ENCODE results near the gene ZNF256. TPM values are rescaled to one million over a fixed set of nuclear protein-coding genes. Genes with fewer than 3 reads are reported as not detected.

The ZNF256 gene
- total RNA-seq, 2 donors from 2014 or later: 7.2 to 8.1 TPM

- no peak for DNase-seq (ENCODE audit: low spot score)
- Histone ChIP-seq H3K27ac (no peak overlapping the region), H3K27me3 (replicated peaks; ENCODE audit: insufficient read depth) (no peaks in the 10 kb centered on the region), H3K36me3 (peaks cover 2 to 4% of the 10 kb centered on the region in 2 donors), H3K9me3 (no peaks in the 10 kb centered on the region), H3K4me3 (no peak overlapping the region), H3K4me1 (replicated peaks) (no peaks in the 10 kb centered on the region)
- no peak for TF ChIP-seq CTCF (IDR thresholded peaks at IDR 0.05)
- TF ChIP-seq POLR2A (IDR thresholded peaks at IDR 0.05): no peak
- no peak for TF ChIP-seq POLR2AphosphoS5 (IDR thresholded peaks at IDR 0.05)
- intact Hi-C loops (cut with DNase I): no loop called here
- 86% methylated on average over 6 of the region's 6 CpGs for WGBS
Observed at GRCh38 chr19:57905258-57905657, 42.2 kb downstream of the ZNF256 start.

GRCh38 chr19:57903618-57904184 is 43.8 kb downstream of the ZNF256 start:
- Histone ChIP-seq H3K9me3 (no peaks in the 10 kb centered on the region), H3K36me3 (no peaks in the 10 kb centered on the region), H3K27ac (no peak overlapping the region), H3K4me3 (no peak overlapping the region), H3K27me3 (replicated peaks; ENCODE audit: insufficient read depth) (no peaks in the 10 kb centered on the region), H3K4me1 (replicated peaks) (no peaks in the 10 kb centered on the region)
- DNase-seq (ENCODE audit: low spot score): no peak
- intact Hi-C loops (cut with DNase I): no loop called here
- TF ChIP-seq CTCF (IDR thresholded peaks at IDR 0.05) (no peak), POLR2A (IDR thresholded peaks at IDR 0.05) (no peak), POLR2AphosphoS5 (IDR thresholded peaks at IDR 0.05) (no peak)
- WGBS: 67% methylated on average over 7 of the region's 7 CpGs

GRCh38 chr19:57900311-57900710 is 47.2 kb downstream of the ZNF256 start:
- H3K36me3 ChIP-seq: no peaks in the 10 kb centered on the region
- TF ChIP-seq POLR2A (IDR thresholded peaks at IDR 0.05) (no peak), CTCF (IDR thresholded peaks at IDR 0.05) (no peak), POLR2AphosphoS5 (IDR thresholded peaks at IDR 0.05) (no peak)
- intact Hi-C loops (cut with DNase I): no loop called here
- H3K9me3 ChIP-seq: no peaks in the 10 kb centered on the region
- no peak overlapping the region for H3K4me3 ChIP-seq
- H3K4me1 ChIP-seq (replicated peaks): no peaks in the 10 kb centered on the region
- DNase-seq (ENCODE audit: low spot score): no peak
- H3K27me3 ChIP-seq (replicated peaks; ENCODE audit: insufficient read depth): no peaks in the 10 kb centered on the region
- 62% methylated on average over 5 of the region's 5 CpGs for WGBS
- no peak overlapping the region for H3K27ac ChIP-seq

Other genes starting within 250 kb of the ZNF256 start
- gene ZNF154, start 238.5 kb downstream of the ZNF256 start, total RNA-seq: 1 to 10 TPM; 2.7 to 5.6 TPM
- 1 to 10 TPM; 8.5 to 8.9 TPM for gene ZNF671, start 220.1 kb downstream of the ZNF256 start, total RNA-seq
- gene ZNF776, start 200.9 kb downstream of the ZNF256 start, total RNA-seq: 10 to 100 TPM; 20.1 to 22.5 TPM
- gene ZNF586, start 178.0 kb downstream of the ZNF256 start, total RNA-seq: 10 to 100 TPM; 15.4 to 34.8 TPM
- gene ZNF552, start 132.8 kb downstream of the ZNF256 start, total RNA-seq: 10 to 100 TPM; 22.0 to 54.9 TPM
- gene ZNF587B, start 117.4 kb downstream of the ZNF256 start, total RNA-seq: 10 to 100 TPM; 21.1 to 23.5 TPM
- gene ZNF587, start 97.8 kb downstream of the ZNF256 start, total RNA-seq: 10 to 100 TPM; 32.1 to 49.7 TPM
- 10 to 100 TPM; 12.2 to 31.0 TPM for gene ZNF814, start 58.7 kb downstream of the ZNF256 start, total RNA-seq
- gene ZNF417, start 31.1 kb downstream of the ZNF256 start, total RNA-seq: 10 to 100 TPM; 16.5 to 17.0 TPM
- gene ZNF418, start 12.3 kb downstream of the ZNF256 start, total RNA-seq: 1 to 10 TPM; 3.6 to 9.0 TPM
- gene C19orf18, start 26.8 kb upstream of the ZNF256 start, total RNA-seq: under 1 TPM in 1 of 2 donors, not detected in 1; 0.87 TPM
- gene ZNF606, start 55.1 kb upstream of the ZNF256 start, total RNA-seq: 10 to 100 TPM; 44.7 to 51.3 TPM
- 1 to 10 TPM; 2.2 to 5.2 TPM for gene ZSCAN1, start 86.3 kb upstream of the ZNF256 start, total RNA-seq
- gene ZNF135, start 111.6 kb upstream of the ZNF256 start, total RNA-seq: 10 to 100 TPM; 13.4 to 19.3 TPM
- gene ZSCAN18, start 150.5 kb upstream of the ZNF256 start, total RNA-seq: 100 to 1,000 TPM; 108 to 146 TPM
- 10 to 100 TPM; 14.7 to 18.4 TPM for gene ZNF329, start 203.1 kb upstream of the ZNF256 start, total RNA-seq
- gene ZNF274, start 235.4 kb upstream of the ZNF256 start, total RNA-seq: 10 to 100 TPM; 34.5 to 34.7 TPM

All from prostate gland (tissue), 2 donors.